CD4-positive, alpha-beta T cell treated with Interleukin-15 for 1 hour (primary cell): ENCODE data around the gene MICAL1.

ENCODE experiments used
- DNase-seq: peaks from one replicate; pipeline ENCODE4 v3.0.0-alpha.2; 2020

The MICAL1 gene

GRCh38 chr6:109453594-109454495 lies 1.7 kb downstream of the MICAL1 start:
- no peak for DNase-seq

GRCh38 chr6:109453156-109453555 lies 2.4 kb downstream of the MICAL1 start:
- no peak for DNase-seq

GRCh38 chr6:109452181-109452580 lies 3.4 kb downstream of the MICAL1 start:
- DNase-seq = no peak

GRCh38 chr6:109451376-109451775 lies 4.2 kb downstream of the MICAL1 start:
- no peak for DNase-seq

GRCh38 chr6:109450801-109451200 lies 4.8 kb downstream of the MICAL1 start:
- no peak for DNase-seq

- no peak for DNase-seq
Measured at GRCh38 chr6:109449795-109450673, 5.5 kb downstream of the MICAL1 start.

GRCh38 chr6:109449064-109449794 lies 6.3 kb downstream of the MICAL1 start:
- no peak for DNase-seq

- no peak for DNase-seq
Measured at GRCh38 chr6:109448615-109449014, 7.0 kb downstream of the MICAL1 start.

GRCh38 chr6:109447878-109448555 lies 7.6 kb downstream of the MICAL1 start:
- DNase-seq = no peak

GRCh38 chr6:109447087-109447486 lies 8.5 kb downstream of the MICAL1 start:
- no peak for DNase-seq

- no peak for DNase-seq
Measured at GRCh38 chr6:109446541-109446940, 9.0 kb downstream of the MICAL1 start.

- no peak for DNase-seq
Measured at GRCh38 chr6:109446072-109446471, 9.5 kb downstream of the MICAL1 start.

- no peak for DNase-seq
Measured at GRCh38 chr6:109445382-109445781, 10.2 kb downstream of the MICAL1 start.

- DNase-seq = no peak
Measured at GRCh38 chr6:109443425-109443950, 12.1 kb downstream of the MICAL1 start.

- no peak for DNase-seq
Measured at GRCh38 chr6:109442393-109442924, 13.1 kb downstream of the MICAL1 start.

GRCh38 chr6:109441069-109441816 lies 14.3 kb downstream of the MICAL1 start:
- DNase-seq = peak; percentile 60

GRCh38 chr6:109440331-109441068 lies 15.1 kb downstream of the MICAL1 start, which contains the start of the genes PPIL6 and SMPD2:
Gene PPIL6, minus strand, starts transcription at chr6:109440628. Its CDS starts 38 bp downstream, at chr6:109440590.
Gene SMPD2, plus strand, starts transcription at chr6:109440724. Its CDS starts 398 bp downstream, at chr6:109441122.
- peak; percentile 87 for DNase-seq

- no peak for DNase-seq
Measured at GRCh38 chr6:109436041-109436440, 19.5 kb downstream of the MICAL1 start.

- no peak for DNase-seq
Measured at GRCh38 chr6:109434456-109434855, 21.1 kb downstream of the MICAL1 start.

GRCh38 chr6:109429496-109429895 lies 26.1 kb downstream of the MICAL1 start:
- no peak for DNase-seq
